Ishikawa (cell line): ENCODE measurements around the gene FMN2.

Experiments
- CEBPB ChIP-seq: IDR thresholded peaks from 2 replicates; pipeline ENCODE4 v1.6.1; 2012
- CREB1 ChIP-seq: IDR thresholded peaks from 2 replicates; pipeline ENCODE4 v1.6.1; 2012; ENCODE audit warnings: low read depth
- EGR1 ChIP-seq: IDR thresholded peaks from 2 replicates; pipeline ENCODE4 v1.6.1; 2012
- EP300 ChIP-seq: IDR thresholded peaks from 2 replicates; pipeline ENCODE4 v1.6.1; 2012; ENCODE audit warnings: borderline replicate concordance
- FOXM1 ChIP-seq: IDR thresholded peaks from 2 replicates; pipeline ENCODE4 v1.6.1; 2012; ENCODE audit warnings: low read depth, borderline replicate concordance
- MAX ChIP-seq: IDR thresholded peaks from 2 replicates; pipeline ENCODE4 v1.6.1; 2012
- NFIC ChIP-seq: IDR thresholded peaks from 2 replicates; pipeline ENCODE4 v1.6.1; 2012
- RAD21 ChIP-seq: IDR thresholded peaks from 2 replicates; pipeline ENCODE4 v1.6.1; 2012; ENCODE audit warnings: low read depth
- REST ChIP-seq: IDR thresholded peaks from 2 replicates; pipeline ENCODE4 v1.6.1; 2012; ENCODE audit warnings: low read depth, mild to moderate bottlenecking
- TAF1 ChIP-seq: IDR thresholded peaks from 2 replicates; pipeline ENCODE4 v1.6.1; 2012; ENCODE audit warnings: low read depth, mild to moderate bottlenecking
- TCF12 ChIP-seq: IDR thresholded peaks from 2 replicates; pipeline ENCODE4 v1.6.1; 2012; ENCODE audit warnings: low read depth
- TEAD4 ChIP-seq: IDR thresholded peaks from 2 replicates; pipeline ENCODE4 v1.6.1; 2012
- USF1 ChIP-seq: IDR thresholded peaks from 2 replicates; pipeline ENCODE4 v1.6.1; 2012
- YY1 ChIP-seq: IDR thresholded peaks from 2 replicates; pipeline ENCODE4 v1.6.1; 2012; ENCODE audit warnings: low read depth
- ZBTB7A ChIP-seq: IDR thresholded peaks from 2 replicates; pipeline ENCODE4 v1.6.1; 2012; ENCODE audit warnings: low read depth

FMN2 gene

DNA sequence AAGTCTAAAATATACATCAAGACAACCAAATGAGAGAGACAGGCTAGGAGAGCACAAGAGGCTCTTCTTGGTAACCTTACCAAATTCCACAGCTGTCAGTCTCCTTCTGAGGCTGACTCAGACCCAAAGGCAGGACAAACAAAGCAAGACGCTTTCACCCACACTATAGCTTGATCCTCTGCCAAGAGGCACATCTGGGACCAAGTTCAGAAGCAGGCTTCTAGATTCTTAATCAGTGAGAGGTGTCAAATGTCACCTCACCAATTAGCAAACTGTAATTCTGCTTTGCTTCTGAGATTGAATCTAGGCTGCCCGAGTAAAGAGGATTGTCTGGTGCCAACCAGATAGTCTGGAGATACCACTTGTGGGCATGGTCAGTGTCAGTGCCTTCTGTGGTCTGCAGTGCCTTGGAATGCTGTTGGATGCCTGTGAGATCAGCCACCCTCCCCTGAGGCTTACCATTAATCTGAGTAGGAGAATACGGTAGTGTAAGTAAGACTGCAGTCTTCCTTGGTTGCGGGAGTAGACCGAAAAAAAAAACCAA is 151.0 kb downstream of the FMN2 start:
- no peak for TF ChIP-seq YY1
- TF ChIP-seq CREB1 = no peak
- no peak for TF ChIP-seq TAF1
- TF ChIP-seq NFIC = no peak
- TF ChIP-seq ZBTB7A = no peak
- TF ChIP-seq EGR1 = no peak
- TF ChIP-seq USF1 = no peak
- no peak for TF ChIP-seq MAX
- TF ChIP-seq RAD21 = no peak
- no peak for TF ChIP-seq EP300
- TF ChIP-seq TCF12 = no peak
- TF ChIP-seq CEBPB = no peak
- no peak for TF ChIP-seq FOXM1
- TF ChIP-seq TEAD4 = no peak
- no peak for TF ChIP-seq REST

GRCh38 chr1:240244968-240245628 is 153.4 kb downstream of the FMN2 start:
- TF ChIP-seq EP300 (no peak), TAF1 (no peak)

DNA sequence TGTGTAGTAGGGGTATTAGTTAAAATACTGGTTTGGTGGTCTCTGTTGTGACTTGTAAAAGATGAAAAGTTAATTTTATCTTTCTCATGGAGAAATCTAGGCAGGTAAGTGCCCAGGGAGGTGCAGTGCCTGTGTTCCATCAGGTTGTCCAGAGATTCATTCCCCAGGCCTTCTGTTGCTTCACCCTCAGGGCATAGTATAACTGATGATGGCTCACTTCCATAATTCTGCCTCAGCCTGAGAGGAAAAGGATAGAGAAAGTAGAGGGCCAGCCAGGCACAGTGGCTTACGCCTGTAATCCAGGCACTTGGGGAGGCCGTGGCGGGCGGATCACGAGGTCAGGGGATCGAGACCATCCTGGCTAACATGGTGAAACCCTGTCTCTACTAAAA is 153.9 kb downstream of the FMN2 start:
- TF ChIP-seq TEAD4 (no peak), TAF1 (no peak), NFIC (no peak), ZBTB7A (no peak), CEBPB (no peak)

DNA sequence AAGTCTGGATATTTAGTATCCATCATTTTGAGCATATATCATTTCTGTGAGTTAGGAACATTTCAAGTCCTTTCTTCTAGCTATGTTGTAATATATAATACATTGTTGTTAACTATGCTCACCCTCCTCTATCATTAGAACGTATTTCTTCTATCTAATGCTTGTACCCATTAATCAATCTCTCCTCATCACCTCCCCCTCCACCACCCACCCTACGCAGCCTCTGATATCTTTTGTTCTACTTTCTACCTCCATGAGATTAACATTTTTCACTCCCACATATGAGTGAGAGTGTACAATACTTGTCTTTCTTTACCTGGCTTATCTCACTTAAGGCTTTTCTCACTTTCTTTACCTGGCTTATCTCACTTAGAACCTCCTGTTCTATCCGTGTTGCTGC is 156.2 kb downstream of the FMN2 start:
- TF ChIP-seq USF1 (no peak), TCF12 (no peak), FOXM1 (no peak), ZBTB7A (no peak), TAF1 (no peak), CEBPB (no peak), NFIC (no peak), EGR1 (no peak), MAX (no peak), YY1 (no peak), REST (no peak), TEAD4 (no peak), EP300 (no peak), RAD21 (no peak), CREB1 (no peak)

DNA sequence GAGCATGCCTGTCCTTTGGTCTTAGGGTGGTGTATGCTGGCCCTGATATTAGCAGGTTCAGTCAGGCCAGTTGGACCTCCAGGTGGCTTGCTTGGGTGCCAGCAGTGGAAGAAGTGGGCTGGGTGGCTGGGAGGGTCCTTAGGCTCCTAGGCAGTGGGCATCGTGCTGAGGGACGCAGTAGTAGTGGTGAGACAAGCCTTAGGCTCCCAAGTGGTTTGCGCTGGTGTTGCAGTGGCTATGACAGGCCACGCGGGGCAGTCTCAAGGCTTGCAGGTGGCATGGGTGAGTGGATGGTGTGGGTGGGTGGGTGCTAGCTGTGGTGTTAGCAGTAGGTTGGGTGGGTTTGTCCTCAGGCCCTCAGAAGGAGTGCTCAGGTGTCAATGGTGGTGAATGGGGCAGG is 162.3 kb downstream of the FMN2 start:
- TF ChIP-seq FOXM1 = no peak
- no peak for TF ChIP-seq NFIC
- TF ChIP-seq RAD21 = no peak
- no peak for TF ChIP-seq REST
- TF ChIP-seq TCF12 = no peak
- TF ChIP-seq EGR1 = no peak
- TF ChIP-seq TAF1 = no peak
- TF ChIP-seq ZBTB7A = no peak
